Measurements from ENCODE around the gene IL17RA. TPM values are rescaled to one million over a fixed set of nuclear protein-coding genes. Genes with fewer than 3 reads are reported as not detected.

The IL17RA gene
- total and polyA plus RNA-seq, 2 of the 4 experiments (the other 2 are of a cell fraction): 5.2 to 15.3 TPM

- no peak overlapping the region for H3K4ac ChIP-seq (ENCODE audit: low read depth, low read length)
- dilution Hi-C loops (cut with HindIII; ENCODE audit: low sequenced_read_pairs, unreplicated experiment) (no loop called here), intact Hi-C loops (cut with micrococcal nuclease) (no loop called here), in situ Hi-C loops (cut with MboI; ENCODE audit: low sequenced_read_pairs) (no loop called here)
- no peaks in the 10 kb centered on the region for H3K9me3 ChIP-seq (ENCODE audit: control insufficient read depth, insufficient read depth, low read length)
- H4K20me1 ChIP-seq (ENCODE audit: insufficient read depth, low read length): no peaks in the 10 kb centered on the region; the same call in 1 of the 2 replicates
- no peak overlapping the region for H4K5ac ChIP-seq (ENCODE audit: low read depth, low read length)
- H4K91ac ChIP-seq (ENCODE audit: insufficient read depth, low read depth, low read length): no peak overlapping the region
- H2AK5ac ChIP-seq (ENCODE audit: low read depth, low read length): no peak overlapping the region
- DNase-seq: no peak
- no peak overlapping the region for H3K4me3 ChIP-seq (ENCODE audit: insufficient read depth, low read depth, low read length)
- H2BK120ac ChIP-seq (ENCODE audit: low read depth, low read length): no peak overlapping the region
- no peak overlapping the region for H4K8ac ChIP-seq (ENCODE audit: low read depth in 2 of 2, low read length in 2 of 2)
- H2BK15ac ChIP-seq (ENCODE audit: low read depth, low read length): no peak overlapping the region
- H3K4me1 ChIP-seq (ENCODE audit: control insufficient read depth, insufficient read depth, low read length): no peaks in the 10 kb centered on the region
- H3K18ac ChIP-seq (ENCODE audit: low read depth, low read length): no peak overlapping the region
- no TSS peak for BruUV-seq (replicated peaks)
- H3K56ac ChIP-seq (ENCODE audit: extremely low read depth, insufficient read depth, low read length): no peak overlapping the region
- no peak overlapping the region for H3K27ac ChIP-seq (ENCODE audit: insufficient read depth, low read length)
- no peak overlapping the region for H2AK9ac ChIP-seq (replicated peaks; ENCODE audit: low read depth, low read length, poor library complexity)
- TF ChIP-seq RAD21 (IDR thresholded peaks at IDR 0.05; ENCODE audit: low read length) (no peak), BHLHE40 (IDR thresholded peaks at IDR 0.05; ENCODE audit: low read depth, low read length) (no peak), NFE2L2 (IDR thresholded peaks at IDR 0.05; ENCODE audit: low read depth, low read length) (no peak), POLR2A (IDR thresholded peaks at IDR 0.05; ENCODE audit: low read depth, low read length) (no peak), SMC3 (IDR thresholded peaks at IDR 0.05; ENCODE audit: low read depth, low read length) (no peak), RCOR1 (IDR thresholded peaks at IDR 0.05; ENCODE audit: insufficient replicate concordance, low read length) (no peak), CEBPB (IDR thresholded peaks at IDR 0.05; ENCODE audit: low read depth, low read length) (no peak), CTCF (conservative IDR thresholded peaks at IDR 0.05; ENCODE audit: low read depth, low read length) (no peak), MAFK (IDR thresholded peaks at IDR 0.05; ENCODE audit: low read depth, low read length) (no peak), RFX5 (IDR thresholded peaks at IDR 0.05; ENCODE audit: low read depth, low read length) (no peak), USF2 (IDR thresholded peaks at IDR 0.05; ENCODE audit: low read depth, low read length) (no peak), ELK1 (IDR thresholded peaks at IDR 0.05; ENCODE audit: borderline replicate concordance, low read depth, low read length) (no peak), MXI1 (IDR thresholded peaks at IDR 0.05; ENCODE audit: borderline replicate concordance, low read depth, low read length) (no peak), MAZ (IDR thresholded peaks at IDR 0.05; ENCODE audit: borderline replicate concordance, low read depth, low read length) (no peak), FOS (IDR thresholded peaks at IDR 0.05; ENCODE audit: low read depth, low read length) (no peak), CHD1 (IDR thresholded peaks at IDR 0.05; ENCODE audit: low read depth, low read length) (no peak)
- no peak overlapping the region for H3K4me2 ChIP-seq (ENCODE audit: low read depth, low read length)
- CTCF ChIA-PET: no interaction called here
- H3K79me1 ChIP-seq (ENCODE audit: low read depth in 1 of 2, low read length in 2 of 2): no peaks in the 10 kb centered on the region
- no peak overlapping the region for H2AFZ ChIP-seq (replicated peaks; ENCODE audit: low read length, poor library complexity)
- POLR2A ChIA-PET (ENCODE audit: unreplicated experiment): no interaction called here
- peaks cover 26% of the 10 kb centered on the region for H3K36me3 ChIP-seq (ENCODE audit: control insufficient read depth, insufficient read depth, low read length)
- no peak overlapping the region for H2BK20ac ChIP-seq (ENCODE audit: low read depth, low read length)
- no peak overlapping the region for H2BK5ac ChIP-seq (ENCODE audit: low read depth, low read length, poor library complexity, severe bottlenecking)
- no peaks in the 10 kb centered on the region for H3K27me3 ChIP-seq (ENCODE audit: control insufficient read depth, insufficient read depth, low read length)
- H3K23ac ChIP-seq (ENCODE audit: low read depth, low read length): no peak overlapping the region
- no peak overlapping the region for H3K14ac ChIP-seq (replicated peaks; ENCODE audit: low read depth, low read length)
- H3K9me1 ChIP-seq (ENCODE audit: insufficient read depth, low read length): no peaks in the 10 kb centered on the region
- no peak for ATAC-seq (ENCODE audit: low read depth)
- no peak overlapping the region for H3K9ac ChIP-seq (ENCODE audit: low read depth, low read length)
- WGBS, 2 experiments (ENCODE audit: extremely low coverage in 2 of 2, insufficient read length in 1 of 2): 79% methylated on average over 5 of the region's 17 CpGs; no CpG with 5 or more reads in 1 of the 2 experiments
Measured at GRCh38 chr22:17137861-17138425, 53.1 kb downstream of the IL17RA start.
